Esophagus muscularis mucosa (tissue), 4 donors: Measurements from ENCODE around the gene PAEP. TPM values are rescaled to one million over a fixed set of nuclear protein-coding genes. Genes with fewer than 3 reads are reported as not detected.

Experiments
- DNase-seq: peaks from one replicate; pipeline ENCODE4 v3.0.0-alpha.2; 2017; ENCODE audit errors: extremely low spot score
- H3K27ac ChIP-seq, 4 donors: fragments of 200-600 bp; sonication (generic); replicated peaks in 1 of 4; 1 replicate in 3 of 4; 2 replicates in 1 of 4; pipeline ENCODE4 v1.5.1; 2016 to 2019; ENCODE audit warnings: mild to moderate bottlenecking in 1 of 4
- H3K27me3 ChIP-seq, 4 donors: fragments of 200-600 bp; sonication (generic); one replicate each; pipeline versions ENCODE4 v1.5.1 to v1.6.0; 2016 to 2019
- H3K36me3 ChIP-seq, 4 donors: fragments of 200-600 bp; sonication (generic); one replicate each; pipeline ENCODE4 v1.5.1; 2016 to 2019
- H3K4me1 ChIP-seq, 4 donors: fragments of 200-600 bp; sonication (generic); one replicate each; pipeline ENCODE4 v1.5.1; 2016 to 2019
- H3K4me3 ChIP-seq, 4 donors: fragments of 200-600 bp; sonication (generic); 1 replicate in 2 of 4; 2 replicates in 2 of 4; pipeline ENCODE4 v1.5.1; 2016 to 2019; ENCODE audit warnings: mild to moderate bottlenecking in 4 of 4, moderate library complexity in 1 of 4
- H3K9me3 ChIP-seq, 4 donors: fragments of 200-600 bp; sonication (generic); 1 replicate in 3 of 4; 2 replicates in 1 of 4; pipeline ENCODE4 v1.5.1; 2016 to 2019
- CTCF ChIP-seq, 3 experiments: fragments of 200-600 bp in 2 of 3; fragments of 450-650 bp in 1 of 3; sonication (generic) in 2 of 3; IDR thresholded peaks; one replicate each; pipeline ENCODE4 v1.5.1; 2017 to 2019; ENCODE audit warnings: antibody characterized with exemption in 3 of 3, mild to moderate bottlenecking in 2 of 3, moderate library complexity in 1 of 3
- EP300 ChIP-seq: sonication (generic); formaldehyde crosslinking; IDR thresholded peaks from one replicate; pipeline ENCODE4 v1.6.1; 2017; ENCODE audit warnings: antibody characterized with exemption
- POLR2A ChIP-seq: fragments of 450-650 bp; IDR thresholded peaks from one replicate; pipeline ENCODE4 v1.6.1; 2017; ENCODE audit warnings: antibody characterized with exemption, moderate library complexity, mild to moderate bottlenecking, low read depth
- POLR2AphosphoS5 ChIP-seq, 2 donors: sonication (generic); formaldehyde crosslinking; IDR thresholded peaks; one replicate each; pipeline ENCODE4 v1.6.1; 2017; ENCODE audit warnings: antibody characterized with exemption in 2 of 2
- WGBS: methylation state at CpG from one replicate; pipeline ENCODE4 v1.1.5; 2018; 5-methylcytosine and 5-hydroxymethylcytosine counted together
- intact Hi-C: fragments of 100-400 bp; cut with DNase I; formaldehyde crosslinking; loops from one replicate; pipeline ENCODE4 v1.15.1; 2023
- total RNA-seq, 4 donors: library from RNA; depleted of rRNA; stranded (reverse); fragments of >200 nt; gene quantifications; one replicate each; pipeline versions ENCODE4 v1.1.0 to v1.2.1, GENCODE V29; 2016

Gene PAEP
- total RNA-seq, 4 donors from 2014 or later = not detected

DNA sequence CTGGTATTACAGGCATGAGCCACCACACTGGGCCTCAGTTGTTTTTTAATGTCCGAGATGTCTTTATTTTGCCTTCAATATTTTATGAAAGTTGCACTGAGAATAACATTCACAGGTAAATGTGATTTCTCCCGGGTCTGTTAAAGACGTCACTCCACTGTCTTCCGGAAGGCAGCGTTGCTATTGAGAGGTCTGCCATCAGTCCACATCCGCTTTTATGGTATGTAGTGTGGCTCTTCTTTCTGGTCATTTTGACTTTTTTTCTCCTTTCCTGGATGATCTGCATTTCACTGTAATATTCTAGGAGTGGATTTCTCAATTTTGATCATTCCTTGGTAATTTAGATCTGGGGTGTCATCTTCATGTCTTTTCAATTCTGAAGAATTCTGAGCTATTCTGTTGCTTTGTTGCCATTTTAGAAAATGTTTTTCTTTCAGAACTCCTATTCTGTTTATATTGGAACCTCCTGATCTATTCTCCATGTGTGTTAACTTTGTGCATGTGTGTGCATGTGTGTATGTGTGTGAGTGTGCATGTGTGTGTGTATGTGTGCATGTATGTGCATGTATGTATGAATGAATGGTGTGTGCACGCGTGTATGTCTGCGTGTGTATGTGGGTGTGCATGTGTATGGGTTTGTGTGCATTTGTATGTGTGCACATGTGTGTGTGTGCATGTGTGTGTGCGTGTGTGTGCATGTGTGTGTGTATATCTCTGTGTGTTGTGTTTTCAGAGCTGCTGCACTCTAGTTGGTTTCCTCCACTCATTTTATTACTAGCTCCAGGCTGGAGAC is 42.2 kb upstream of the PAEP start:
- Histone ChIP-seq H3K4me3 (no peak overlapping the region), H3K36me3 (no peaks in the 10 kb centered on the region), H3K27me3 (peaks cover 0 to 61% (median 0%) of the 10 kb centered on the region in 4 donors), H3K9me3 (no peaks in the 10 kb centered on the region), H3K27ac (no peak overlapping the region), H3K4me1 (no peaks in the 10 kb centered on the region)
- DNase-seq = no peak
- intact Hi-C loops = no loop called here
- 95% methylated on average over 10 of the region's 10 CpGs for WGBS
- no peak for TF ChIP-seq POLR2A
- TF ChIP-seq POLR2AphosphoS5 (IDR thresholded peaks at IDR 0.05) = no peak
- TF ChIP-seq EP300 = no peak
- no peak for TF ChIP-seq CTCF (IDR thresholded peaks at IDR 0.05)

DNA sequence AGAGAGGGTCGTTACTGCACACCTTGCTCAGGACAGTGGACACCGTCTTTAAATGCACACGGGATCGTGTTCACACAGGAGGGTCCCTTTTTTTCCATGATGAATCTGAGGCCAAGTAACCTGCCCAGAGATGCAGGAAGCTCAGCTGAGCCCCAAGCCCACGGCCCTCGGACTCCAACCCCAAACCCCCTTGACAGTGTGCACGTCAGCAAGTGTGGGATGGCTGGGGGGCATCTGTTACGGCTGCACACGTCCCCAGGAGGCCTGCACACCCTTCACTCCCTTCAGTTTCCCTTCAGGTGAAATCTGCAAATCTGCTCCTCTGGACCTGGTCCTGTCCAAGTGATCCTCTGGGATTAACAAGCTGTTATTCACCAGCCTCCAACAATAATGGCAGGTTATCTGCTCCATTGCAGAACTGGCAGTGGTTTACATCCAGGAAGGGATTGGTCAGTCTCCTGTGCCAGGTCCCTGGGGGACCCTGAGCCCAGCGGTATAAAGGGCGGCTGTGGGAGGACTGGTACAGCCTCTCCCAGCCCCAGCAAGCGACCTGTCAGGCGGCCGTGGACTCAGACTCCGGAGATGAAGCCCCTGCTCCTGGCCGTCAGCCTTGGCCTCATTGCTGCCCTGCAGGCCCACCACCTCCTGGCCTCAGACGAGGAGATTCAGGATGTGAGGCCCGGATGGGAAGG is 40.5 kb upstream of the PAEP start, which contains the start of gene LCN1:
TSS of gene LCN1 (plus strand) at position 525 of the 692 bp plus-strand sequence. CDS start at position 583, 58 bp downstream.
- intact Hi-C loops = no loop called here
- no peak within 1 kb of the TSS for H3K27ac ChIP-seq
- no peaks in the 10 kb centered on the region for H3K4me1 ChIP-seq
- H3K36me3 ChIP-seq = no peaks in the 10 kb centered on the region
- H3K9me3 ChIP-seq = no peaks in the 10 kb centered on the region
- 80% methylated on average over 17 of the region's 18 CpGs for WGBS
- DNase-seq = no peak
- H3K27me3 ChIP-seq = peaks cover 0 to 61% (median 0%) of the 10 kb centered on the region in 4 donors
- no peak within 1 kb of the TSS for H3K4me3 ChIP-seq
- TF ChIP-seq CTCF (IDR thresholded peaks at IDR 0.05) = no peak

GRCh38 chr9:135521608-135522095 is 39.9 kb upstream of the PAEP start:
- Histone ChIP-seq H3K4me3 (no peak overlapping the region), H3K27me3 (peaks cover 0 to 61% (median 0%) of the 10 kb centered on the region in 4 donors), H3K4me1 (no peaks in the 10 kb centered on the region), H3K9me3 (no peaks in the 10 kb centered on the region), H3K27ac (no peak overlapping the region), H3K36me3 (no peaks in the 10 kb centered on the region)
- TF ChIP-seq EP300 (no peak), POLR2A (no peak), CTCF (IDR thresholded peaks at IDR 0.05) (no peak), POLR2AphosphoS5 (IDR thresholded peaks at IDR 0.05) (no peak)
- DNase-seq = no peak
- WGBS = 81% methylated on average over 9 of the region's 11 CpGs
- intact Hi-C loops = no loop called here

- H3K36me3 ChIP-seq = no peaks in the 10 kb centered on the region
These were observed 39.2 kb upstream of the PAEP start for GRCh38 chr9:135522137-135522877.

More at GRCh38 chr9:135522137-135522877, 39.2 kb upstream of the PAEP start:
- Histone ChIP-seq H3K9me3 (no peaks in the 10 kb centered on the region), H3K4me1 (no peaks in the 10 kb centered on the region), H3K27ac (no peak overlapping the region), H3K4me3 (no peak overlapping the region), H3K27me3 (peaks cover 0 to 66% (median 0%) of the 10 kb centered on the region in 4 donors)
- intact Hi-C loops = no loop called here
- DNase-seq = no peak
- WGBS = 76% methylated on average over 16 of the region's 16 CpGs
- TF ChIP-seq POLR2AphosphoS5 (IDR thresholded peaks at IDR 0.05) = no peak
- no peak for TF ChIP-seq EP300
- TF ChIP-seq POLR2A = no peak
- no peak for TF ChIP-seq CTCF (IDR thresholded peaks at IDR 0.05)
